Urothelium cell line (cell line): Measurements from ENCODE around the gene MRTFA.

Source experiments
- DNase-seq: peaks from one replicate; pipeline ENCODE4 v3.0.0; 2011; ENCODE audit warnings: low spot score, mixed read lengths
- FAIRE-seq: peaks from 2 replicates; lab custom pipeline; 2011; peaks lifted over from hg19 to GRCh38; lab: Jason Lieb, UNC

MRTFA gene

GRCh38 chr22:40436505-40437431, 199.8 kb downstream of the MRTFA start:
- FAIRE-seq (no peak), DNase-seq (peak; percentile 58)

- no peak for DNase-seq
- FAIRE-seq: no peak
Measured at GRCh38 chr22:40434745-40435144, 201.8 kb downstream of the MRTFA start.

GRCh38 chr22:40434106-40434505, 202.4 kb downstream of the MRTFA start:
- FAIRE-seq: no peak

GRCh38 chr22:40433416-40434090, 203.0 kb downstream of the MRTFA start:
- DNase-seq (no peak), FAIRE-seq (no peak)

More at GRCh38 chr22:40434106-40434505, 202.4 kb downstream of the MRTFA start:
- DNase-seq: no peak

- DNase-seq: no peak
- no peak for FAIRE-seq
Measured at GRCh38 chr22:40432625-40433024, 203.9 kb downstream of the MRTFA start.

- FAIRE-seq: no peak
- no peak for DNase-seq
Measured at GRCh38 chr22:40432157-40432556, 204.4 kb downstream of the MRTFA start.

- no peak for DNase-seq
- FAIRE-seq: no peak
Measured at GRCh38 chr22:40430991-40431390, 205.5 kb downstream of the MRTFA start.

- FAIRE-seq: no peak
- no peak for DNase-seq
Measured at GRCh38 chr22:40429481-40429880, 207.0 kb downstream of the MRTFA start.

- no peak for DNase-seq
- FAIRE-seq: no peak
Measured at GRCh38 chr22:40428796-40429195, 207.7 kb downstream of the MRTFA start.

- no peak for DNase-seq
- peak; percentile 17 for FAIRE-seq
Measured at GRCh38 chr22:40426594-40427333, 209.8 kb downstream of the MRTFA start.

- FAIRE-seq: no peak
- DNase-seq: no peak
Measured at GRCh38 chr22:40425082-40425481, 211.4 kb downstream of the MRTFA start.

GRCh38 chr22:40423882-40424640, 212.5 kb downstream of the MRTFA start:
- no peak for FAIRE-seq
- DNase-seq: no peak

- FAIRE-seq: no peak
- no peak for DNase-seq
Measured at GRCh38 chr22:40423310-40423688, 213.2 kb downstream of the MRTFA start.

GRCh38 chr22:40422558-40423309, 213.8 kb downstream of the MRTFA start:
- FAIRE-seq (no peak), DNase-seq (no peak)

- DNase-seq (no peak), FAIRE-seq (no peak)
Measured at GRCh38 chr22:40421941-40422340, 214.6 kb downstream of the MRTFA start.

- DNase-seq (no peak), FAIRE-seq (no peak)
Measured at GRCh38 chr22:40421082-40421350, 215.5 kb downstream of the MRTFA start.

GRCh38 chr22:40420341-40421081, 216.0 kb downstream of the MRTFA start:
- DNase-seq (no peak), FAIRE-seq (no peak)

GRCh38 chr22:40419718-40420117, 216.8 kb downstream of the MRTFA start:
- FAIRE-seq (peak; percentile 27), DNase-seq (no peak)

- DNase-seq (no peak), FAIRE-seq (no peak)
Measured at GRCh38 chr22:40418366-40419201, 217.9 kb downstream of the MRTFA start.
